ENCODE measurements around the gene CCDC70.
"Not testable (repeated sequence)": the region's sequence is repeated elsewhere in the genome, so short reads cannot be mapped to it uniquely, and the experiment has no call there.

CCDC70 gene

GRCh38 chr13:51823863-51824262, 37.9 kb upstream of the CCDC70 start:
- no peak for DNase-seq
- no peak for TF ChIP-seq POLR2A (IDR thresholded peaks at IDR 0.05; ENCODE audit: low read length)

- not testable (repeated sequence) for DNase-seq
Observed at GRCh38 chr13:51824712-51825111, 37.1 kb upstream of the CCDC70 start.

GRCh38 chr13:51825165-51825592, 36.6 kb upstream of the CCDC70 start:
- TF ChIP-seq GATA1 (IDR thresholded peaks at IDR 0.05; ENCODE audit: low read depth, low read length) (no peak), POLR2A (IDR thresholded peaks at IDR 0.05; ENCODE audit: low read length) (no peak)

GRCh38 chr13:51825681-51826254, 36.0 kb upstream of the CCDC70 start:
- TF ChIP-seq GATA1 (IDR thresholded peaks at IDR 0.05; ENCODE audit: low read depth, low read length), result no peak
- no peak for TF ChIP-seq POLR2A (IDR thresholded peaks at IDR 0.05; ENCODE audit: low read length)
- no peak for DNase-seq

More at GRCh38 chr13:51825165-51825592, 36.6 kb upstream of the CCDC70 start:
- DNase-seq, result no peak

- TF ChIP-seq POLR2A (IDR thresholded peaks at IDR 0.05; ENCODE audit: low read length) (no peak), GATA1 (IDR thresholded peaks at IDR 0.05; ENCODE audit: low read depth, low read length) (no peak)
- no peak for DNase-seq
Observed at GRCh38 chr13:51826606-51827005, 35.2 kb upstream of the CCDC70 start.

- no peak for TF ChIP-seq POLR2A (IDR thresholded peaks at IDR 0.05; ENCODE audit: low read length)
- no peak for TF ChIP-seq GATA1 (IDR thresholded peaks at IDR 0.05; ENCODE audit: low read depth, low read length)
- no peak for DNase-seq
Observed at GRCh38 chr13:51827254-51827653, 34.5 kb upstream of the CCDC70 start.

- no peak for DNase-seq
- TF ChIP-seq POLR2A (IDR thresholded peaks at IDR 0.05; ENCODE audit: low read length), result no peak
- TF ChIP-seq GATA1 (IDR thresholded peaks at IDR 0.05; ENCODE audit: low read depth, low read length), result no peak
Observed at GRCh38 chr13:51828730-51829567, 32.8 kb upstream of the CCDC70 start.

- TF ChIP-seq GATA1 (IDR thresholded peaks at IDR 0.05; ENCODE audit: low read depth, low read length), result no peak
- TF ChIP-seq POLR2A (IDR thresholded peaks at IDR 0.05; ENCODE audit: low read length), result no peak
- DNase-seq, result no peak
Observed at GRCh38 chr13:51829568-51829899, 32.2 kb upstream of the CCDC70 start.

GRCh38 chr13:51831519-51831918, 30.2 kb upstream of the CCDC70 start:
- DNase-seq, result no peak
- no peak for TF ChIP-seq POLR2A (IDR thresholded peaks at IDR 0.05; ENCODE audit: low read length)
- TF ChIP-seq GATA1 (IDR thresholded peaks at IDR 0.05; ENCODE audit: low read depth, low read length), result no peak

GRCh38 chr13:51832471-51833152, 29.2 kb upstream of the CCDC70 start:
- no peak for TF ChIP-seq POLR2A (IDR thresholded peaks at IDR 0.05; ENCODE audit: low read length)
- TF ChIP-seq GATA1 (IDR thresholded peaks at IDR 0.05; ENCODE audit: low read depth, low read length), result no peak
- DNase-seq, result peak; percentile 26 to 33

GRCh38 chr13:51833980-51834379, 27.8 kb upstream of the CCDC70 start:
- TF ChIP-seq POLR2A (IDR thresholded peaks at IDR 0.05; ENCODE audit: low read length) (no peak), GATA1 (IDR thresholded peaks at IDR 0.05; ENCODE audit: low read depth, low read length) (no peak)
- DNase-seq, result no peak

GRCh38 chr13:51834581-51835171, 27.1 kb upstream of the CCDC70 start:
- TF ChIP-seq POLR2A (IDR thresholded peaks at IDR 0.05; ENCODE audit: low read length) (no peak), GATA1 (IDR thresholded peaks at IDR 0.05; ENCODE audit: low read depth, low read length) (no peak)
- no peak for DNase-seq

- DNase-seq, result no peak
- TF ChIP-seq GATA1 (IDR thresholded peaks at IDR 0.05; ENCODE audit: low read depth, low read length), result no peak
- no peak for TF ChIP-seq POLR2A (IDR thresholded peaks at IDR 0.05; ENCODE audit: low read length)
Observed at GRCh38 chr13:51837016-51837415, 24.8 kb upstream of the CCDC70 start.

GRCh38 chr13:51838240-51838846, 23.4 kb upstream of the CCDC70 start:
- no peak for DNase-seq
- TF ChIP-seq POLR2A (IDR thresholded peaks at IDR 0.05; ENCODE audit: low read length) (no peak), GATA1 (IDR thresholded peaks at IDR 0.05; ENCODE audit: low read depth, low read length) (no peak)
